HG02642 (cell line): ENCODE results near the gene SLITRK6.
"Not testable (repeated sequence)": the region's sequence is repeated elsewhere in the genome, so short reads cannot be mapped to it uniquely, and the experiment has no call there.

ENCODE experiments used
- ATAC-seq: cut with Tn5 transposase; IDR thresholded peaks from one replicate; pipeline ENCODE4 v1.9.1; 2021; ENCODE audit warnings: mild to moderate bottlenecking; ENCODE audit not compliant: unreplicated experiment, poor library complexity

SLITRK6 gene

GRCh38 chr13:85799097-85799582 is at the start of gene SLITRK6:
SLITRK6 (minus strand) TSS chr13:85799419; CDS start chr13:85796508, 2,911 bp downstream.
- ATAC-seq, result no peak

- ATAC-seq, result no peak
Observed at GRCh38 chr13:85847012-85847411, 47.8 kb upstream of the SLITRK6 start.

GRCh38 chr13:85841427-85841826 is 42.2 kb upstream of the SLITRK6 start:
- ATAC-seq, result no peak

GRCh38 chr13:85833921-85834320 is 34.7 kb upstream of the SLITRK6 start:
- ATAC-seq, result no peak

GRCh38 chr13:85828094-85828684 is 29.0 kb upstream of the SLITRK6 start:
- ATAC-seq, result no peak

- no peak for ATAC-seq
Observed at GRCh38 chr13:85825454-85825853, 26.2 kb upstream of the SLITRK6 start.

- no peak for ATAC-seq
Observed at GRCh38 chr13:85823832-85824231, 24.6 kb upstream of the SLITRK6 start.

- no peak for ATAC-seq
Observed at GRCh38 chr13:85819513-85819912, 20.3 kb upstream of the SLITRK6 start.

GRCh38 chr13:85816413-85816812 is 17.2 kb upstream of the SLITRK6 start:
- ATAC-seq, result no peak

- no peak for ATAC-seq
Observed at GRCh38 chr13:85812282-85812681, 13.1 kb upstream of the SLITRK6 start.

- no peak for ATAC-seq
Observed at GRCh38 chr13:85808811-85809210, 9.6 kb upstream of the SLITRK6 start.

- peak; percentile 79 for ATAC-seq
Observed at GRCh38 chr13:85806553-85807175, 7.4 kb upstream of the SLITRK6 start.

- no peak for ATAC-seq
Observed at GRCh38 chr13:85798556-85798955, 663 bp downstream of the SLITRK6 start.

- no peak for ATAC-seq
Observed at GRCh38 chr13:85797311-85797710, 1.9 kb downstream of the SLITRK6 start.

GRCh38 chr13:85785205-85785604 is 14.0 kb downstream of the SLITRK6 start:
- ATAC-seq, result no peak

GRCh38 chr13:85772367-85772766 is 26.9 kb downstream of the SLITRK6 start:
- no peak for ATAC-seq

GRCh38 chr13:85771856-85772255 is 27.4 kb downstream of the SLITRK6 start:
- ATAC-seq, result no peak

- ATAC-seq, result no peak
Observed at GRCh38 chr13:85768946-85769345, 30.3 kb downstream of the SLITRK6 start.

GRCh38 chr13:85755123-85755522 is 44.1 kb downstream of the SLITRK6 start:
- ATAC-seq, result no peak

- ATAC-seq, result not testable (repeated sequence)
Observed at GRCh38 chr13:85743201-85743770, 55.9 kb downstream of the SLITRK6 start.
